Neural cell (in vitro differentiated cells): ENCODE data around the gene PARP1.

Experiments
- EP300 ChIP-seq: fragments of 450-650 bp; conservative IDR thresholded peaks from 2 replicates; pipeline ENCODE4 v1.6.1; 2014; ENCODE audit warnings: antibody characterized with exemption, mild to moderate bottlenecking, moderate library complexity; ENCODE audit not compliant: poor library complexity, severe bottlenecking
- EZH2 ChIP-seq: fragments of 200-600, 300-800 bp; shearing (Covaris generic), sonication (generic); IDR thresholded peaks from 2 replicates; pipeline ENCODE4 v1.6.1; 2014; ENCODE audit warnings: antibody characterized with exemption, low read length, borderline replicate concordance, mild to moderate bottlenecking; ENCODE audit not compliant: insufficient read depth, poor library complexity, severe bottlenecking
- MXI1 ChIP-seq: fragments of 450-650 bp; conservative IDR thresholded peaks from 2 replicates; pipeline ENCODE4 v1.6.1; 2014; ENCODE audit warnings: antibody characterized with exemption, mild to moderate bottlenecking; ENCODE audit not compliant: poor library complexity, severe bottlenecking
- POLR2AphosphoS5 ChIP-seq: IDR thresholded peaks from 2 replicates; pipeline ENCODE4 v1.6.1; 2012
- SMC3 ChIP-seq: fragments of 450-650 bp; conservative IDR thresholded peaks from 2 replicates; pipeline ENCODE4 v1.6.1; 2014; ENCODE audit warnings: antibody characterized with exemption, mild to moderate bottlenecking, moderate library complexity; ENCODE audit not compliant: poor library complexity
- TAF1 ChIP-seq: IDR thresholded peaks from 2 replicates; pipeline ENCODE4 v1.6.1; 2012; ENCODE audit warnings: low read depth
- TF ChIP-seq, protein P1 (sequence below): fragments of 450-650 bp; IDR thresholded peaks from 2 replicates; pipeline ENCODE4 v1.5.1; 2014; ENCODE audit warnings: antibody characterized with exemption, mild to moderate bottlenecking, moderate library complexity; ENCODE audit not compliant: poor library complexity, severe bottlenecking

DNA sequence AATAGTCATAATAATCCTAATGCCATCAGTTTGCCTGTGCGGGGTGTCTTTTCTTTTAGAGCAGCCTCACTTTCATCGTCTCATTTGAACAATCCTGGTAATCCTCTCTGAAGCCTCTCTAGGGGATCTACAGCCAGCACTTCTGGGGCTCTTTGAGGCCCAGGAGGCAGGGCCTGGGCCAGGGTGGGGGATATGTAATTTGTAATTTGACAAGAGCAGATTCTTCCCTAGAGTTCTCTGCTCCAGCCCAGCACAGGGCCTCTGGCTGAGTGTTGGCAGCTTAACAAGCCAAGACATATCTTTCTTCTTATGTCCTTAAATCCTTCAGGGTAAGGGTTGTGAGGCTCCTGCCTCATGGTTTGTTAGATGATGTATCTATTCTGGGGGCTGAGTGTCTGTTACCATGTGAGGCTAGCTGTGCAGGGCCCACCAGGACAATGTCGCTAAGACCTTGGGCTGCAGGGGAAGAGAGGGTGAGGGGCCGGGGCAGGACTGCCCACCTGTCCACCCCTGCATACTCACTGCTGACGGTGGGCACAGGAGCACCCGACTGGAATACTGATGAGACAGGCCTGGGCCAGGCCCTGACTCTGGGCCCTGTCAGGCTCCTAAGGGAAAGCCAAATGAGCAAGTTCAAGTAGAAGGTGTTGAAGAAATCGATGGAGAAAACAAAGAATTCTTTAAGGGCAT lies 45.3 kb upstream of the PARP1 start:
- TF ChIP-seq SMC3 (no peak), EP300 (no peak), MXI1 (no peak), EZH2 (no peak), POLR2AphosphoS5 (no peak), TAF1 (no peak)
- TF ChIP-seq, protein P1, sequence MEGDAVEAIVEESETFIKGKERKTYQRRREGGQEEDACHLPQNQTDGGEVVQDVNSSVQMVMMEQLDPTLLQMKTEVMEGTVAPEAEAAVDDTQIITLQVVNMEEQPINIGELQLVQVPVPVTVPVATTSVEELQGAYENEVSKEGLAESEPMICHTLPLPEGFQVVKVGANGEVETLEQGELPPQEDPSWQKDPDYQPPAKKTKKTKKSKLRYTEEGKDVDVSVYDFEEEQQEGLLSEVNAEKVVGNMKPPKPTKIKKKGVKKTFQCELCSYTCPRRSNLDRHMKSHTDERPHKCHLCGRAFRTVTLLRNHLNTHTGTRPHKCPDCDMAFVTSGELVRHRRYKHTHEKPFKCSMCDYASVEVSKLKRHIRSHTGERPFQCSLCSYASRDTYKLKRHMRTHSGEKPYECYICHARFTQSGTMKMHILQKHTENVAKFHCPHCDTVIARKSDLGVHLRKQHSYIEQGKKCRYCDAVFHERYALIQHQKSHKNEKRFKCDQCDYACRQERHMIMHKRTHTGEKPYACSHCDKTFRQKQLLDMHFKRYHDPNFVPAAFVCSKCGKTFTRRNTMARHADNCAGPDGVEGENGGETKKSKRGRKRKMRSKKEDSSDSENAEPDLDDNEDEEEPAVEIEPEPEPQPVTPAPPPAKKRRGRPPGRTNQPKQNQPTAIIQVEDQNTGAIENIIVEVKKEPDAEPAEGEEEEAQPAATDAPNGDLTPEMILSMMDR, result no peak
